HUES64 (cell line): ENCODE results near the gene SLC25A30.
"Not testable (repeated sequence)": the region's sequence is repeated elsewhere in the genome, so short reads cannot be mapped to it uniquely, and the experiment has no call there.

Source experiments
- H3K27ac ChIP-seq: 2 replicates; pipeline ENCODE4 v1.7.0; 2013; ENCODE audit warnings: low read depth, low read length, inconsistent platforms
- H3K27me3 ChIP-seq: 2 replicates; pipeline ENCODE4 v1.6.1; 2013; ENCODE audit warnings: mild to moderate bottlenecking, low read length; ENCODE audit not compliant: insufficient read depth
- H3K36me3 ChIP-seq: 2 replicates; pipeline ENCODE4 v1.6.1; 2013; ENCODE audit warnings: mild to moderate bottlenecking, low read length; ENCODE audit not compliant: insufficient read depth
- H3K4me1 ChIP-seq: 2 replicates; pipeline ENCODE4 v1.6.1; 2013; ENCODE audit warnings: mild to moderate bottlenecking, low read length, moderate library complexity; ENCODE audit not compliant: insufficient read depth
- H3K4me3 ChIP-seq: 2 replicates; pipeline ENCODE4 v1.5.1; 2013; ENCODE audit warnings: mild to moderate bottlenecking, low read length, moderate library complexity
- H3K9ac ChIP-seq: 2 replicates; pipeline ENCODE4 v1.6.1; 2013; ENCODE audit warnings: mild to moderate bottlenecking, low read depth, low read length
- H3K9me3 ChIP-seq: 2 replicates; pipeline ENCODE4 v1.6.1; 2013; ENCODE audit warnings: low read depth, low read length; ENCODE audit not compliant: insufficient read depth
- WGBS: fragments of 150-250, 120-280 bp; methylation state at CpG from one replicate; pipeline ENCODE4 v1.1.7; 2013; ENCODE audit warnings: missing lambda C conversion rate; 5-methylcytosine and 5-hydroxymethylcytosine counted together

The SLC25A30 gene

GRCh38 chr13:45365558-45365885 lies 52.7 kb downstream of the SLC25A30 start:
- Histone ChIP-seq H3K9ac (no peak overlapping the region), H3K9me3 (no peaks in the 10 kb centered on the region), H3K4me3 (no peak overlapping the region), H3K36me3 (peaks cover 2% of the 10 kb centered on the region; the same call in 1 of the 2 replicates), H3K4me1 (peaks cover 5% of the 10 kb centered on the region; the same call in 1 of the 2 replicates), H3K27me3 (no peaks in the 10 kb centered on the region), H3K27ac (no peak overlapping the region)
- 93% methylated on average over 4 of the region's 4 CpGs for WGBS

DNA sequence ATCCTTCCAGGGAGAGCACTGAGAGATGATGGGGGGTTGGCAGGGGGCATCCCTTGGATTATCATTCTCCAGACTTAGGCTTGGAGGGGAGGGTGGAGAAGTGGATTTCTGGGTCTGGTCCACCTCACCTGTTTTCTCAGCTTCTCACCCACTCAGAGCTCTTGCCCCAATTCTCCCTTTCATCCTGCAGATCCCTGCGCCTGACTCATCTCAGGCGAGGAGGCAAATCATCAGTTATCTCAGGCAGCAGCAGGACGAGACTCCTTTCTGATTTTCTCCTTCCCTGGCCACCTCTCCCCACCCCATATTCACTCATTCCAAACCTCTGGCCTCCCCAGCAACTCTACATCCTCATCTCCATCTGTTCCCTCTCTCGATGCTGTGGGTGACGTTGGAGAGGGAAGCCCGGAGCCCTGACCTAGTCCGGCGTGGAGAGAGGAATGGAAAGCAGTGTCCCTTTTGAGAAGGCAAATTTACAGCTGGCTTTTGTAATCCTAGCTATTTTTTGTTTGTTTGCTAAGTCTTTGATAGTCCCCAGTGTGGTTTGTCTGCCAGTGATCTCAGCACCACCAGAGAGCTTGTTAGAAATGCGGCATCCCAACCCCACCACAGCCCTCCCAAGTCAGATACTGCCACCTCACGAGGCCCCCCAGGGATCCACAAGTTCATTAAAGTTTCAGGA lies 53.2 kb downstream of the SLC25A30 start:
- Histone ChIP-seq H3K9ac (no peak overlapping the region), H3K27me3 (no peaks in the 10 kb centered on the region), H3K4me3 (no peak overlapping the region), H3K27ac (no peak overlapping the region), H3K4me1 (peaks cover 5% of the 10 kb centered on the region; the same call in 1 of the 2 replicates), H3K9me3 (no peaks in the 10 kb centered on the region), H3K36me3 (peaks cover 6% of the 10 kb centered on the region; the same call in 1 of the 2 replicates)
- 93% methylated on average over 9 of the region's 10 CpGs for WGBS

DNA sequence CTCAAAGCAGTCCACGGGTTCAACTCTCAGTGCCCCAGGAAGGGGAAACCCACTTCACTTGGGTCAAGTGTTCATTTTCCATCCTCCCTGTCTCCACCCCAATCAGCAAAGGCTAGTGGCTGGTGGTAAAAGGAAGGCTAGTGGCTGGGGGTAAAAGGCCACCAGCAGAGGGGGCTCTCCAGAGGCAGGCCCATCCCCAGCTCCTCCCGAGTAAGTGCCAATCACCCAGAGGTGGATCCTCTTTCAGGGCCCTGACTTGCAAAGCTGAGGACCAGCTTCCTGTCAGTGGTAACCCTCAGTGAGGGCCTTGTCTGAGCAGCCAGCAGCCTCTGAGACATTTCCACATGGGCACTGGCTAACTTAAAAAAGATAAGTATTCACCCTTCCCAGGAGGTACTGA lies 55.2 kb downstream of the SLC25A30 start:
- Histone ChIP-seq H3K27ac (no peak overlapping the region), H3K4me3 (no peak overlapping the region), H3K4me1 (peaks cover 5% of the 10 kb centered on the region; the same call in 1 of the 2 replicates), H3K9ac (no peak overlapping the region), H3K36me3 (peaks cover 16% of the 10 kb centered on the region), H3K27me3 (no peaks in the 10 kb centered on the region), H3K9me3 (no peaks in the 10 kb centered on the region)
- WGBS = 82% methylated on average over 2 of the region's 2 CpGs

- Histone ChIP-seq H3K27me3 (no peaks in the 10 kb centered on the region), H3K9me3 (no peaks in the 10 kb centered on the region), H3K9ac (no peak overlapping the region), H3K4me3 (no peak overlapping the region), H3K4me1 (no peaks in the 10 kb centered on the region), H3K27ac (no peak overlapping the region), H3K36me3 (peaks cover 24% of the 10 kb centered on the region)
- 95% methylated on average over 14 of the region's 14 CpGs for WGBS
These were observed 56.5 kb downstream of the SLC25A30 start for GRCh38 chr13:45361596-45362206.

DNA sequence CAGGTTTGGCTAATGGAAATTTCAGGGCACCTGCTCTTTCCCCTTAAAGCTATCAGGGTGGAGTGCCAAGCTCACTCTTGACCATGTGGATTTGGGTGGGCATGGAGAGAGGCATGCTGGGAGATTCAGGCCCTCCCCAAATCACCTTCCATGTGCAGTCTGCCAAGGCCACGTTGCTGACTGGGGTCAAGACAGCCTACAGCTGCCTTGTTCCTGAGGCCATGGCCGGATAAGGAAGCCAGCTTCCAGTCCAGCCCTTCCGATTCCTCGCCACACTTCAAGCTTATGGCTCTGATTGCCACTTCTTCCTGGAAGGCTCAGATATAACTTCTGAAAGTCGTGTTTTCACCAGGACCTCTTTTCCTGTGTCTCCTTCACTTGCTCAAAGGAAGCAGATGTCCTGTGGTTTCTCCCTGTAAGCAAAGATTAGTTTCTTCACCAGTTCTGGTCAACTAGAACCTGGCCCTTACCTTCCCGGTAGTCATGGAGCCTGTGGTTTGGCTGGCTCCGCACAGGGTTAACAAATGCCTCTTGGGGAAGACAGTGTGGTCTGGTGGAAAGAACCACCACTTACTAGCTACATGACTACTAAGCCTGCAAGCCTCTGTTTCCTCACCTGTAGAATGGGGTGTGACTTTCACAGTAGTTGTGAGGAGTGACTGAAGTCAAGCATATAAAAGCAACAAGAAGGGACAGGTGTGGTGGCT lies 61.1 kb downstream of the SLC25A30 start:
- Histone ChIP-seq H3K27ac (no peak overlapping the region), H3K9ac (no peak overlapping the region), H3K36me3 (peaks cover 51% of the 10 kb centered on the region), H3K9me3 (no peaks in the 10 kb centered on the region), H3K4me3 (no peak overlapping the region), H3K4me1 (no peaks in the 10 kb centered on the region), H3K27me3 (no peaks in the 10 kb centered on the region)
- WGBS = 94% methylated on average over 7 of the region's 7 CpGs

DNA sequence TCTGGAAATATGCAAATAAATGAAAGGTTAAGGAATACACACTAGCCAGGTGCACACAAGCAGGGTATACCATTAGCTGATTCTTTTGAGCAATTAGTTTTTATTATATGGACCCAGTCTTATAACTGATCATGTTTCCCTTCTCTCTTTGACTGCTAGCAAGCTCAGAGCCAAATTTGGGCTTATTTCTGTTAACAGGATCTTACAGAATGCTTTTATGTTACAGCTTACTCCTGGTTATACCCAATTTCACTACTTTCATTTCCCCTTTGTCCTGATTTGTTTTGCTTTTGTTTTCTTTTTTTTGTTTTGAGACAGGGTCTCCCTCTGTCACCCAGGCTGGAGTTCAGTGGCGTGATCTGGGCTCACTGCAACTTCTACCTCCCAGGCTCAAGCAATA lies 64.3 kb downstream of the SLC25A30 start:
- H3K4me3 ChIP-seq = no peak overlapping the region
- no peaks in the 10 kb centered on the region for H3K27me3 ChIP-seq
- H3K9me3 ChIP-seq = no peaks in the 10 kb centered on the region
- H3K36me3 ChIP-seq = peaks cover 70% of the 10 kb centered on the region
- H3K4me1 ChIP-seq = no peaks in the 10 kb centered on the region
- H3K27ac ChIP-seq = no peak overlapping the region
- H3K9ac ChIP-seq = no peak overlapping the region
- WGBS = 100% methylated on average over 1 of the region's 1 CpG

DNA sequence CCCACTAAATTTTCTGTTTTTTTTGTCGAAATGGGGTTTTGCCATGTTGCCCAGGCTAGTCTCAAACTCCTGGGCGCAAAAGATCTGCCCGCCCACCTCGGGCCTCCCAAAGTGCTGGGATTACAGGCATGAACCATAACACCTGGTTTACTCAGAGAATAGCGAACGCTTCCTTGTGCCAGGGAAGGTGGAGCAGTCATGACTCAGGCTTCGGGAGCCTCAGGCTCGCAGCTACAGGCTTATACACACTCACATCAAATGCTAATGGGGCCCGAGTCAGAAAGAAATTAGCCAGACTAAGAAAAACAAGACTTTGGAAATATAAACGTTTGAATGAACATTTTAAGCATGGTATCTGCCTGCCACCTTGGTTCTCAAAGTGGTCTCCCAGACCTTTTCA lies 66.1 kb downstream of the SLC25A30 start:
- H3K9ac ChIP-seq = no peak overlapping the region
- peaks cover 74% of the 10 kb centered on the region for H3K36me3 ChIP-seq
- no peak overlapping the region for H3K4me3 ChIP-seq
- no peaks in the 10 kb centered on the region for H3K9me3 ChIP-seq
- 90% methylated on average over 10 of the region's 10 CpGs for WGBS
- no peak overlapping the region for H3K27ac ChIP-seq
- no peaks in the 10 kb centered on the region for H3K4me1 ChIP-seq
- no peaks in the 10 kb centered on the region for H3K27me3 ChIP-seq

DNA sequence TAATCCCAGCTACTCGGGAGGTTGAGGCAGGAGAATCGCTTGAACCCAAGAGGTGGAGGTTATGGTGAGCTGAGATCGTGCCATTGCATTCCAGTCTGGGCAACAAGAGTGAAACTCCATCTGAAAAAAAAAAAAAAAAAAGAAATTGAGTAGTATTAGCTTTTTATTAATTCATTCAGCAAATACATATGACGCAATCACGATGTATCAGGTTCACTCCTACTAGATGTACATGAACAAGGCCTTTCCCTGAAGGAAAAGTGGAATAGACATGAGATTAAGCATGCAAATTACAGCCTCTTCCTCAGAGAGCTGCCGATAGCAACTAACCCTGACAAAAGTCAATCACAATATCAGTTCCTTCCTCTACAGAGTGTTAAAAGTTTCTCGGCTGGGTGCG lies 68.0 kb downstream of the SLC25A30 start:
- Histone ChIP-seq H3K9me3 (no peaks in the 10 kb centered on the region), H3K27ac (no peak overlapping the region), H3K4me1 (no peaks in the 10 kb centered on the region), H3K36me3 (peaks cover 68% of the 10 kb centered on the region), H3K9ac (no peak overlapping the region), H3K4me3 (no peak overlapping the region), H3K27me3 (no peaks in the 10 kb centered on the region)
- WGBS = 97% methylated on average over 8 of the region's 8 CpGs

DNA sequence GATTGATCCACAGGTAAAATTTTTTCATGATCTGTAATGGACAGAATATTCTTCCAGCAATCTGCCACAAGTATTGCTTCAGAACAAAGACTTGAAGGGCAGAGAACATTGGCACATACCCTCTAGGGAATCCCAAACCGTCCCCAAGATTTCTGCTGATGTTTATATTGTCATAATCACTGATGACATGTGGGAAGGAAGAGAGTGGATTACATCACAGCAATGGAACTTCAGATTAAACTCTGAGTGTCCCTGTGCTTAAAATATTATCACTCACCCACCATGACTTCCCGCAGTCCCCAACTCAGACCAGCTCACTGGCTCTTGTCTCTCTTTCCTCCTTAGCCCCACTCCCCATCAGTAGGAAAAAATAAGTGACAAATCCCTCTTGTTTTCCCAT lies 68.7 kb downstream of the SLC25A30 start:
- Histone ChIP-seq H3K9ac (no peak overlapping the region), H3K9me3 (no peaks in the 10 kb centered on the region), H3K4me3 (no peak overlapping the region), H3K4me1 (no peaks in the 10 kb centered on the region), H3K27ac (no peak overlapping the region), H3K27me3 (no peaks in the 10 kb centered on the region), H3K36me3 (peaks cover 68% of the 10 kb centered on the region)
- 98% methylated on average over 2 of the region's 2 CpGs for WGBS

- H3K36me3 ChIP-seq = peaks cover 43% of the 10 kb centered on the region
- H3K4me1 ChIP-seq, H3K9ac ChIP-seq, H3K27me3 ChIP-seq, H3K27ac ChIP-seq, H3K9me3 ChIP-seq, H3K4me3 ChIP-seq: not testable (repeated sequence)
- 97% methylated on average over 4 of the region's 8 CpGs for WGBS
These were observed 74.1 kb downstream of the SLC25A30 start for GRCh38 chr13:45344064-45344463.
